Measurements from ENCODE around the gene DNAH6. TPM values are rescaled to one million over a fixed set of nuclear protein-coding genes. Genes with fewer than 3 reads are reported as not detected.
A peak's percentile ranks its signal among the peaks of the same experiment; 100 is the strongest.

Gene DNAH6
- total RNA-seq, 1 experiment from 2014 or later, result 1.6 TPM

GRCh38 chr2:84830095-84830494 lies 313.8 kb downstream of the DNAH6 start:
- TF ChIP-seq CTCF (IDR thresholded peaks at IDR 0.05 in 2 of 3, conservative IDR thresholded peaks at IDR 0.05 in 1 of 3; ENCODE audit: borderline replicate concordance in 1 of 3, insufficient read depth in 1 of 3, low read depth in 2 of 3, low read length in 2 of 3), result no peak
- ChIA-PET RAD21 (ENCODE audit: low non-redundant PET in 1 of 2, low total read pairs in 2 of 2, uncharacterized antibody in 2 of 2, unreplicated experiment in 2 of 2) (no interaction called here), POLR2A (no interaction called here), CTCF (no interaction called here)
- H2AFZ ChIP-seq (ENCODE audit: low read depth, low read length, poor library complexity, severe bottlenecking), result no peak overlapping the region
- no peaks in the 10 kb centered on the region for H3K9me3 ChIP-seq (ENCODE audit: control insufficient read depth in 1 of 2, insufficient read depth in 1 of 2, low read depth in 1 of 2, low read length in 2 of 2)
- no peak for DNase-seq (ENCODE audit: low read depth, low spot score)
- H3K27ac ChIP-seq (ENCODE audit: low read depth, low read length), result no peak overlapping the region
- no peaks in the 10 kb centered on the region for H3K79me2 ChIP-seq (ENCODE audit: insufficient read depth, low read length)
- BruUV-seq (replicated peaks), result no TSS peak
- H3K36me3 ChIP-seq (ENCODE audit: control insufficient read depth in 1 of 2, insufficient read depth in 2 of 2, low read length in 2 of 2), result no peaks in the 10 kb centered on the region
- peaks cover 0 to 3% of the 10 kb centered on the region in 2 experiments; a peak in 1 of 4 replicates for H3K4me1 ChIP-seq (ENCODE audit: control insufficient read depth in 1 of 2, insufficient read depth in 2 of 2, low read length in 2 of 2)
- intact Hi-C loops (cut with micrococcal nuclease), result no loop called here
- H3K9ac ChIP-seq (ENCODE audit: low read length), result no peak overlapping the region
- no peak overlapping the region for H3K4me3 ChIP-seq (replicated peaks in 1 of 2; ENCODE audit: low read depth in 1 of 2, low read length in 2 of 2)
- H4K20me1 ChIP-seq (ENCODE audit: insufficient read depth), result no peaks in the 10 kb centered on the region
- H3K9me2 ChIP-seq (ENCODE audit: insufficient read depth), result no peaks in the 10 kb centered on the region
- no peaks in the 10 kb centered on the region for H3K27me3 ChIP-seq (ENCODE audit: insufficient read depth, low read length)
- ATAC-seq, result peak; percentile 34; the same call in 1 of the 2 replicates
- no peak overlapping the region for H3K4me2 ChIP-seq (ENCODE audit: low read length)

- H3K36me3 ChIP-seq (ENCODE audit: control insufficient read depth in 1 of 2, insufficient read depth in 2 of 2, low read length in 2 of 2), result no peaks in the 10 kb centered on the region
- no peaks in the 10 kb centered on the region for H3K9me3 ChIP-seq (ENCODE audit: control insufficient read depth in 1 of 2, insufficient read depth in 1 of 2, low read depth in 1 of 2, low read length in 2 of 2)
- H2AFZ ChIP-seq (ENCODE audit: low read depth, low read length, poor library complexity, severe bottlenecking), result no peak overlapping the region
- ChIA-PET RAD21 (ENCODE audit: low non-redundant PET in 1 of 2, low total read pairs in 2 of 2, uncharacterized antibody in 2 of 2, unreplicated experiment in 2 of 2) (no interaction called here), CTCF (no interaction called here), POLR2A (no interaction called here)
- H3K27me3 ChIP-seq (ENCODE audit: insufficient read depth, low read length), result no peaks in the 10 kb centered on the region
- H3K4me2 ChIP-seq (ENCODE audit: low read length), result no peak overlapping the region
- no peak overlapping the region for H3K9ac ChIP-seq (ENCODE audit: low read length)
- no peaks in the 10 kb centered on the region for H3K9me2 ChIP-seq (ENCODE audit: insufficient read depth)
- ATAC-seq (no peak), DNase-seq (ENCODE audit: low read depth, low spot score) (no peak)
- no peak overlapping the region for H3K27ac ChIP-seq (ENCODE audit: low read depth, low read length)
- H3K79me2 ChIP-seq (ENCODE audit: insufficient read depth, low read length), result no peaks in the 10 kb centered on the region
- TF ChIP-seq RAD21 (IDR thresholded peaks at IDR 0.05; ENCODE audit: low read depth) (0 out of 2 replicates have a peak, but pooled peaks have one; percentile 17), CTCF (IDR thresholded peaks at IDR 0.05 in 2 of 3, conservative IDR thresholded peaks at IDR 0.05 in 1 of 3; ENCODE audit: borderline replicate concordance in 1 of 3, insufficient read depth in 1 of 3, low read depth in 2 of 3, low read length in 2 of 3) (0 out of 6 replicates have a peak, but pooled peaks of 1 of the 3 experiments have one; percentile 7), POLR2A (IDR thresholded peaks at IDR 0.05; ENCODE audit: borderline replicate concordance, extremely low read depth, insufficient read depth, insufficient read length) (no peak)
- no TSS peak for BruUV-seq (replicated peaks)
- no peak overlapping the region for H3K4me3 ChIP-seq (replicated peaks in 1 of 2; ENCODE audit: low read depth in 1 of 2, low read length in 2 of 2)
- peaks cover 0 to 3% of the 10 kb centered on the region in 2 experiments; a peak in 1 of 4 replicates for H3K4me1 ChIP-seq (ENCODE audit: control insufficient read depth in 1 of 2, insufficient read depth in 2 of 2, low read length in 2 of 2)
- intact Hi-C loops (cut with micrococcal nuclease), result no loop called here
- no peaks in the 10 kb centered on the region for H4K20me1 ChIP-seq (ENCODE audit: insufficient read depth)
These were observed 314.6 kb downstream of the DNAH6 start for GRCh38 chr2:84830758-84831500.
